Measurements from ENCODE around the gene ZNF519. TPM values are rescaled to one million over a fixed set of nuclear protein-coding genes. Genes with fewer than 3 reads are reported as not detected.

ZNF519 gene
- total RNA-seq, 1 experiment from 2014 or later: 24.3 TPM

DNA sequence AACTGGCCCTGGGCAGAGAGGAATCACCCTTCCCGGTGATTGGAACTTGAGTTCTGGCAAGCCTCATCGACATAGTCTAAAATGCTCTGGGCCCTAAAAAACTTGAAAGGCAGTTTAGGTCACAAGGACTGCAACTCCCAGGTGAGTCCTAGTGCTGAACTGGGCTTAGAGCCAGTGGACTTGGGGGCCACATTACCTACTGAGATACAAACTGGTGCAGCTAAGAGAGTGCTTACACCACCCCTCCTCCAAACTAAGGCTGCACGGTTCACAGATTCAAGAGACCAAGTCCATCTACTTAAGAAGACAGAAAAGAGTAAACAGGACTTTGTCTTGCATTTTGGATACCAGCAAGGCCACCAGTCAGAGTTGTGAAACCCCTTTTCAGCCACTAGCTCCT, 25.3 kb downstream of the ZNF519 start:
- H4K20me1 ChIP-seq (ENCODE audit: control insufficient read depth, insufficient read depth, insufficient read length): no peaks in the 10 kb centered on the region
- peaks cover 41% of the 10 kb centered on the region for H3K9me3 ChIP-seq (ENCODE audit: control insufficient read depth, low read depth, low read length)
- Mint-ChIP-seq H3K4me1 (no peaks in the 10 kb centered on the region), H3K36me3 (ENCODE audit: insufficient read depth in 1 of 3, low read depth in 3 of 3) (peaks cover 72 to 83% (median 80%) of the 10 kb centered on the region in 3 experiments), H3K27me3 (ENCODE audit: low read depth) (no peaks in the 10 kb centered on the region), H3K9me3 (peaks cover 78 to 84% of the 10 kb centered on the region in 2 experiments), H3K4me3 (no peak overlapping the region), H3K27ac (no peak overlapping the region)
- H3K4me2 ChIP-seq (ENCODE audit: insufficient read depth, insufficient read length, low read length): no peak overlapping the region
- no peak overlapping the region for H3K18ac ChIP-seq (ENCODE audit: insufficient read length, low read depth, low read length)
- no peak overlapping the region for H4K91ac ChIP-seq (ENCODE audit: insufficient read length, low read depth, low read length)
- H3K27me3 ChIP-seq (ENCODE audit: insufficient read depth, low read length): no peaks in the 10 kb centered on the region
- no peak overlapping the region for H3K9ac ChIP-seq (ENCODE audit: extremely low read depth, insufficient read length, low read length)
- H3T11ph ChIP-seq (ENCODE audit: low read length): no peak overlapping the region
- no peaks in the 10 kb centered on the region for H3K23me2 ChIP-seq (ENCODE audit: insufficient read length, low read depth, low read length, poor library complexity, severe bottlenecking)
- WGBS (ENCODE audit: extremely low coverage, insufficient read length, low lambda C conversion rate): no CpG with 5 or more reads among the region's 3 CpGs
- H3K56ac ChIP-seq (ENCODE audit: insufficient read length, low read depth, low read length): no peak overlapping the region
- H2BK15ac ChIP-seq (ENCODE audit: low read depth, low read length): no peak overlapping the region
- no peak overlapping the region for H3K4ac ChIP-seq (ENCODE audit: low read depth, low read length)
- no peak overlapping the region for H2AK5ac ChIP-seq (ENCODE audit: insufficient read length, low read length)
- TF ChIP-seq, protein P1, sequence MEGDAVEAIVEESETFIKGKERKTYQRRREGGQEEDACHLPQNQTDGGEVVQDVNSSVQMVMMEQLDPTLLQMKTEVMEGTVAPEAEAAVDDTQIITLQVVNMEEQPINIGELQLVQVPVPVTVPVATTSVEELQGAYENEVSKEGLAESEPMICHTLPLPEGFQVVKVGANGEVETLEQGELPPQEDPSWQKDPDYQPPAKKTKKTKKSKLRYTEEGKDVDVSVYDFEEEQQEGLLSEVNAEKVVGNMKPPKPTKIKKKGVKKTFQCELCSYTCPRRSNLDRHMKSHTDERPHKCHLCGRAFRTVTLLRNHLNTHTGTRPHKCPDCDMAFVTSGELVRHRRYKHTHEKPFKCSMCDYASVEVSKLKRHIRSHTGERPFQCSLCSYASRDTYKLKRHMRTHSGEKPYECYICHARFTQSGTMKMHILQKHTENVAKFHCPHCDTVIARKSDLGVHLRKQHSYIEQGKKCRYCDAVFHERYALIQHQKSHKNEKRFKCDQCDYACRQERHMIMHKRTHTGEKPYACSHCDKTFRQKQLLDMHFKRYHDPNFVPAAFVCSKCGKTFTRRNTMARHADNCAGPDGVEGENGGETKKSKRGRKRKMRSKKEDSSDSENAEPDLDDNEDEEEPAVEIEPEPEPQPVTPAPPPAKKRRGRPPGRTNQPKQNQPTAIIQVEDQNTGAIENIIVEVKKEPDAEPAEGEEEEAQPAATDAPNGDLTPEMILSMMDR (conservative IDR thresholded peaks at IDR 0.05): no peak
- H3K14ac ChIP-seq (ENCODE audit: insufficient read depth, low read length): no peak overlapping the region
- H2BK12ac ChIP-seq (ENCODE audit: insufficient read length, low read depth, low read length): no peak overlapping the region
- H4K8ac ChIP-seq (replicated peaks; ENCODE audit: insufficient read length, low read depth, low read length): no peak overlapping the region
- no peak overlapping the region for H2AFZ ChIP-seq (ENCODE audit: low read length)
- peaks cover 1% of the 10 kb centered on the region; the same call in 1 of the 2 replicates for H3K79me2 ChIP-seq (ENCODE audit: insufficient read depth, low read length)
- H2BK5ac ChIP-seq (ENCODE audit: insufficient read length, low read length): no peak overlapping the region
- H3K23ac ChIP-seq (ENCODE audit: insufficient read length, low read depth, low read length): no peak overlapping the region
- no peaks in the 10 kb centered on the region for H3K4me1 ChIP-seq (ENCODE audit: insufficient read depth, low read length)
- H2BK20ac ChIP-seq (ENCODE audit: low read depth, low read length, poor library complexity, severe bottlenecking): no peak overlapping the region
- H3K27ac ChIP-seq (ENCODE audit: insufficient read length, low read depth, low read length): no peak overlapping the region
- no peak overlapping the region for H4K5ac ChIP-seq (ENCODE audit: insufficient read length, low read depth, low read length)
- no peak overlapping the region for H2BK120ac ChIP-seq (ENCODE audit: low read depth, low read length, poor library complexity, severe bottlenecking)
- DNase-seq: no peak
- H3K79me1 ChIP-seq (ENCODE audit: insufficient read depth, low read depth, low read length, poor library complexity, severe bottlenecking): peaks cover 3% of the 10 kb centered on the region
